Neuronal stem cell (in vitro differentiated cells): ENCODE data around the gene NMRK1.

Experiments
- DNase-seq: peaks from one replicate; pipeline ENCODE4 v3.0.0-alpha.2; 2013; ENCODE audit warnings: low spot score
- H2AFZ ChIP-seq: one replicate; pipeline ENCODE4 v1.6.1; 2013; ENCODE audit warnings: mild to moderate bottlenecking, low read length, inconsistent platforms
- H2AK5ac ChIP-seq: 2 replicates; pipeline ENCODE4 v1.6.1; 2013; ENCODE audit warnings: low read depth, mild to moderate bottlenecking, inconsistent platforms, low read length, moderate library complexity, mixed read lengths
- H2BK120ac ChIP-seq: 2 replicates; pipeline ENCODE4 v1.6.1; 2013; ENCODE audit warnings: low read depth, mild to moderate bottlenecking, inconsistent platforms, low read length, moderate library complexity, mixed read lengths
- H2BK12ac ChIP-seq: one replicate; pipeline ENCODE4 v1.6.1; 2013; ENCODE audit warnings: low read length, inconsistent platforms
- H2BK15ac ChIP-seq: 2 replicates; pipeline ENCODE4 v1.6.1; 2013; ENCODE audit warnings: mild to moderate bottlenecking, low read length, inconsistent platforms, mixed read lengths
- H2BK5ac ChIP-seq: one replicate; pipeline ENCODE4 v1.6.1; 2013; ENCODE audit warnings: inconsistent platforms, mild to moderate bottlenecking, low read length, moderate library complexity
- H3K14ac ChIP-seq: one replicate; pipeline ENCODE4 v1.6.1; 2013; ENCODE audit warnings: low read length, inconsistent platforms
- H3K18ac ChIP-seq: 2 replicates; pipeline ENCODE4 v1.6.1; 2013; ENCODE audit warnings: low read length, inconsistent platforms
- H3K23ac ChIP-seq: 2 replicates; pipeline ENCODE4 v1.6.1; 2013; ENCODE audit warnings: low read depth, mild to moderate bottlenecking, mixed read lengths, low read length, inconsistent platforms; ENCODE audit not compliant: poor library complexity
- H3K27ac ChIP-seq: replicated peaks from 3 replicates; pipeline ENCODE4 v1.5.1; 2013; ENCODE audit warnings: low read length, inconsistent platforms
- H3K27me3 ChIP-seq, 3 experiments: 2 replicates each; pipeline ENCODE4 v1.6.1; 2013; ENCODE audit warnings: low read length in 3 of 3, mild to moderate bottlenecking in 2 of 3, inconsistent platforms in 1 of 3, low read depth in 1 of 3, mixed read lengths in 1 of 3, moderate library complexity in 1 of 3; ENCODE audit not compliant: control insufficient read depth in 3 of 3, insufficient read depth in 3 of 3
- H3K36me3 ChIP-seq, 2 donors: replicated peaks in 1 of 2; 2 replicates each; pipeline ENCODE4 v1.6.1; 2013; ENCODE audit warnings: low read length in 2 of 2; ENCODE audit not compliant: control insufficient read depth in 2 of 2, insufficient read depth in 2 of 2
- H3K4ac ChIP-seq: 2 replicates; pipeline ENCODE4 v1.6.1; 2013; ENCODE audit warnings: inconsistent platforms, mild to moderate bottlenecking, low read length, moderate library complexity
- H3K4me1 ChIP-seq, 2 donors: 1 replicate in 1 of 2; 2 replicates in 1 of 2; pipeline ENCODE4 v1.6.1; 2013; ENCODE audit warnings: low read length in 2 of 2, low read depth in 1 of 2; ENCODE audit not compliant: control insufficient read depth in 2 of 2, insufficient read depth in 1 of 2
- H3K4me2 ChIP-seq: one replicate; pipeline ENCODE4 v1.6.1; 2013; ENCODE audit warnings: mild to moderate bottlenecking, low read length, inconsistent platforms; ENCODE audit not compliant: insufficient read depth, poor library complexity, severe bottlenecking
- H3K4me3 ChIP-seq, 2 donors: 2 replicates each; pipeline ENCODE4 v1.5.1; 2013; ENCODE audit warnings: low read length in 2 of 2, mild to moderate bottlenecking in 2 of 2, inconsistent platforms in 1 of 2, moderate library complexity in 1 of 2
- H3K79me1 ChIP-seq: one replicate; pipeline ENCODE4 v1.6.1; 2013; ENCODE audit warnings: low read depth, mild to moderate bottlenecking, inconsistent platforms, low read length, moderate library complexity
- H3K9ac ChIP-seq: one replicate; pipeline ENCODE4 v1.6.1; 2013; ENCODE audit warnings: mild to moderate bottlenecking, low read depth, low read length, inconsistent platforms; ENCODE audit not compliant: poor library complexity
- H3K9me3 ChIP-seq, 2 donors: replicated peaks in 1 of 2; 2 replicates each; pipeline versions ENCODE3 to v1.6.1; 2013; ENCODE audit warnings: low read length in 2 of 2, mild to moderate bottlenecking in 2 of 2, inconsistent platforms in 1 of 2, low read depth in 1 of 2, mixed read lengths in 1 of 2, moderate library complexity in 1 of 2; ENCODE audit not compliant: control insufficient read depth in 2 of 2, insufficient read depth in 1 of 2
- H4K8ac ChIP-seq: one replicate; pipeline ENCODE4 v1.6.1; 2013; ENCODE audit warnings: low read depth, mild to moderate bottlenecking, inconsistent platforms, low read length, moderate library complexity
- H4K91ac ChIP-seq: one replicate; pipeline ENCODE4 v1.6.1; 2013; ENCODE audit warnings: low read length, low read depth, mild to moderate bottlenecking, inconsistent platforms; ENCODE audit not compliant: poor library complexity
- WGBS, 2 donors: extraction: QIAGEN DNeasy Blood & Tissue Kit; methylation state at CpG; one replicate each; pipeline ENCODE4 v1.1.7; 2013; ENCODE audit warnings: missing lambda C conversion rate in 2 of 2, mixed read lengths in 1 of 2; ENCODE audit not compliant: insufficient read length in 2 of 2, insufficient replicate concordance in 1 of 2; ENCODE audit errors: extremely low coverage in 2 of 2; 5-methylcytosine and 5-hydroxymethylcytosine counted together

The NMRK1 gene

DNA sequence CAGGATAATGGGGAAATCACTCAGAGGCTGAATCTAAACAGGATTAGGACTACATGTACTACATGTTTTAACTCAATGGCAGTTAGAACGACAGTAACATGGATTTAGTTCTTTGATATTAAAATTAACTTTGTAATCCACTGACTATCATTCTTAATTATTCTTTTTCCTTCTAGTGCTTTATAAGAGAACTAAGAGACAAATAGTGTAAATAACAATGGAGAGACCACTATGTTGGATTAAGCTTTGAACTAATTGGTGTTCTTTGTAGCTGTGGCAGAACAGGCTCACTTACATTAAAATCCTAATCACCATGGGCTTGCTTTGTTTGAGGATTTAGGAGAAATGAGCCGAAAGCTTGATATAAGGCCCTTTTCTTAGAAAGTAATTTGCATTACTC, 18.8 kb downstream of the NMRK1 start:
- DNase-seq: no peak
- WGBS, 2 donors: no CpG with 5 or more reads among the region's 2 CpGs
- no peak overlapping the region for H2BK12ac ChIP-seq

DNA sequence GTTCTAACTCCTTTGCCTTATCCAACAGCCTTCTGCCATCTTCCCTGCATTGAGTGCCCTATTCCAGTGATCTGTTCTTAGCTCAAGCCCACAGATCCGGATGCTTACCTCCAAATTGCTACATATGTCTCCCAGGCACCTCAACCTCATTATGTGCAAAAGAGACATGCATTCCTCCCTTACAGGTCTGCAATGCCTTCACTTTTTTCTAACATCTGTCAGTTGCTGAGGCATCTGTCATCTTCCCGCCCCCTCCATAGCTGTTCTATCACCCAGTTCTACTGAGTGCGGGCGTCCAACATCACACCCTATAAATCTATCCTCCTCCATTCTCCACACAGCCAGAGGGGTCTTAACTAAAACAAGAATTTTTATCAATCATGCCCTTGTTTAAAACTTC, 20.1 kb downstream of the NMRK1 start:
- Histone ChIP-seq H3K27ac (no peak overlapping the region), H2BK12ac (no peak overlapping the region), H3K36me3 (no peaks in the 10 kb centered on the region), H2BK120ac (no peak overlapping the region), H3K79me1 (no peaks in the 10 kb centered on the region), H4K8ac (no peak overlapping the region), H3K9ac (no peak overlapping the region), H3K4me1 (no peaks in the 10 kb centered on the region), H3K18ac (no peak overlapping the region), H2AK5ac (no peak overlapping the region), H3K4me2 (no peak overlapping the region), H2BK15ac (no peak overlapping the region), H3K9me3 (no peaks in the 10 kb centered on the region), H3K4me3 (no peak overlapping the region), H2BK5ac (no peak overlapping the region), H3K4ac (no peak overlapping the region), H3K14ac (no peak overlapping the region), H3K23ac (no peak overlapping the region), H4K91ac (no peak overlapping the region), H2AFZ (no peak overlapping the region), H3K27me3 (no peaks in the 10 kb centered on the region)
- DNase-seq: no peak
- no CpG with 5 or more reads among the region's 4 CpGs for WGBS, 2 donors

More for the DNA sequence above, 18.8 kb downstream of the NMRK1 start:
- no peak overlapping the region for H3K18ac ChIP-seq
- no peak overlapping the region for H4K8ac ChIP-seq
- no peaks in the 10 kb centered on the region for H3K36me3 ChIP-seq
- no peak overlapping the region for H3K4me2 ChIP-seq
- no peak overlapping the region for H4K91ac ChIP-seq
- no peak overlapping the region for H2BK120ac ChIP-seq
- no peak overlapping the region for H3K4me3 ChIP-seq
- H3K79me1 ChIP-seq: no peaks in the 10 kb centered on the region
- no peak overlapping the region for H3K27ac ChIP-seq
- no peak overlapping the region for H3K9ac ChIP-seq
- no peaks in the 10 kb centered on the region for H3K27me3 ChIP-seq
- no peaks in the 10 kb centered on the region for H3K4me1 ChIP-seq
- no peak overlapping the region for H2BK15ac ChIP-seq
- no peaks in the 10 kb centered on the region for H3K9me3 ChIP-seq
- H2AFZ ChIP-seq: peak overlapping the region; percentile 52
- H3K4ac ChIP-seq: no peak overlapping the region
- H3K14ac ChIP-seq: no peak overlapping the region
- H2AK5ac ChIP-seq: no peak overlapping the region
- no peak overlapping the region for H2BK5ac ChIP-seq
- H3K23ac ChIP-seq: no peak overlapping the region

DNA sequence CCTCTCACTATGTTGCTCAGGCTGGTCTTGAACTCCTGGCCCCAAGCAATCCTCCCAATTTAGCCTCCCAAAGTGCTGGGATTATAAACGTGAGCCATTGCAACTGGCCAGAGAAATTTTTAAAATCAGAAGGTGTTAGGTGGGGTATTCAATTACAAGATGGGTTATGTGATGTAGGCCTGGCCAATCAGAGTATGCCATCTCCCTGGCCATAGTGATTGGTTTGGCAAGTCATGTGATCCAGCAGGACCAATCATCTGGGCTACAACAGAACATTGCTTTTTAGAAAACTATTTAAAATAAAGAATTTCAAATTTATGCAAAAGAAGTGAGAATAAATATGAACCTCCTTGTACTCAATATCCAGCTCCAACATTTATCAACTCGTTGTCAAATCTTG, 22.4 kb downstream of the NMRK1 start:
- Histone ChIP-seq H3K14ac (no peak overlapping the region), H3K23ac (no peak overlapping the region), H3K4ac (no peak overlapping the region), H2BK120ac (no peak overlapping the region), H3K27me3 (no peaks in the 10 kb centered on the region), H2BK5ac (no peak overlapping the region), H3K36me3 (no peaks in the 10 kb centered on the region), H3K79me1 (no peaks in the 10 kb centered on the region), H3K9me3 (no peaks in the 10 kb centered on the region), H3K9ac (no peak overlapping the region), H3K4me2 (no peak overlapping the region), H3K18ac (no peak overlapping the region), H2AFZ (no peak overlapping the region), H2BK12ac (no peak overlapping the region), H4K91ac (no peak overlapping the region), H2BK15ac (no peak overlapping the region), H3K4me3 (no peak overlapping the region), H2AK5ac (no peak overlapping the region), H3K27ac (no peak overlapping the region), H3K4me1 (no peaks in the 10 kb centered on the region), H4K8ac (no peak overlapping the region)
- DNase-seq: no peak
- WGBS, 2 donors: no CpG with 5 or more reads among the region's 2 CpGs

DNA sequence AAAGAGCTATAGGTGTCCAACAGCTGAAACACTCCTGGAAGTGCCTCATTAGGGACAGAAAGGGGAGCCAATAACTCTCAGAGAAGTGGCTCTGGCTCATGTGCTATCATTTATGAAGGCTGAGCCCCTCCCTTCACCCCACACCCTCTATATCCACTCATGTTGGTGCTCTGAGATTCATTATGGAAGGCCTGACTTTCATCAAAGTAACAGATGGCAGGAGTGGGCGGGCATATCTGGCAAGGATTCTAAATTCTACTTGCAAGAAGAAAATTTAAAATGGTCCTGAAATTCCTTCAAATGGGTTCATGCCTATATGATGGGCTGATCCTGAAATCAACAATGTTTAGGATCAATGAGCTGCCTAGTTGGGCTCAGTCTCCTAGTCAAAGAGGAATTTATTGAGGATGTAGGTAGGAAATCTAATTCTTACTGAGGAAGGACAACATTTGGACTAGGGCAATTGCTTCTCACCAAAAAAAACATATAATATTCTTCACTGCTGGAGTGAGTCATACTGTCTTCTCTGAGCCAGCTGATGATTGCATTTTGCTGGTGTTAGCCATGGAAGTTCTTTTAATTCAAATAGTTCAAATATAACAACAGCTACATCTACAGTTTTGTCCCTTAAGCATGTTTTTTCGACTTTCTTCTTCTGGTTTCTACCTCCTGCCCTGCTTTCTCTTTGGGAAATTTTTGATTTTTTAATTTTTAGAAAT, 23.5 kb downstream of the NMRK1 start:
- no peak overlapping the region for H3K4ac ChIP-seq
- no CpG with 5 or more reads among the region's 2 CpGs for WGBS, 2 donors

More for the DNA sequence above, 23.5 kb downstream of the NMRK1 start:
- Histone ChIP-seq H3K9me3 (no peaks in the 10 kb centered on the region), H3K18ac (no peak overlapping the region), H2AFZ (no peak overlapping the region), H3K36me3 (no peaks in the 10 kb centered on the region), H3K79me1 (no peaks in the 10 kb centered on the region), H2AK5ac (no peak overlapping the region), H3K23ac (no peak overlapping the region), H2BK12ac (no peak overlapping the region), H2BK120ac (no peak overlapping the region), H4K91ac (no peak overlapping the region), H3K14ac (no peak overlapping the region), H3K27ac (no peak overlapping the region), H3K27me3 (no peaks in the 10 kb centered on the region), H3K9ac (no peak overlapping the region), H3K4me1 (no peaks in the 10 kb centered on the region), H3K4me2 (no peak overlapping the region), H2BK15ac (no peak overlapping the region), H4K8ac (no peak overlapping the region), H2BK5ac (no peak overlapping the region), H3K4me3 (no peak overlapping the region)
- DNase-seq: no peak
